ENCODE measurements around the gene RALGAPA1.

GRCh38 chr14:35578639-35579038, 230.5 kb downstream of the RALGAPA1 start:
- TF ChIP-seq CTCF (IDR thresholded peaks at IDR 0.05; ENCODE audit: borderline replicate concordance, extremely low read depth, low read length, poor library complexity, severe bottlenecking), result no peak
- no peak for TF ChIP-seq EZH2 (IDR thresholded peaks at IDR 0.05; ENCODE audit: borderline replicate concordance, low read depth, low read length, severe bottlenecking)

Measured in DND-41 (cell line).